GM23338 (cell line): ENCODE data around the gene OBSCN. TPM values are rescaled to one million over a fixed set of nuclear protein-coding genes. Genes with fewer than 3 reads are reported as not detected.

Experiments used
- ATAC-seq: fragments of 200-7000 bp; cut with Tn5 transposase; 3 replicates; pipeline ENCODE4 v1.9.1; 2020
- DNase-seq: peaks from one replicate; pipeline ENCODE4 v3.0.0-alpha.2; 2015; ENCODE audit warnings: low spot score
- H2AFZ ChIP-seq: fragments of 200-600 bp; sonication (generic); 2 replicates; pipeline ENCODE4 v1.8.0; 2016; ENCODE audit warnings: antibody characterized with exemption, mild to moderate bottlenecking, moderate library complexity
- H3F3A ChIP-seq: fragments of 200-600 bp; sonication (generic); replicated peaks from 2 replicates; pipeline ENCODE4 v1.8.0; 2017; ENCODE audit warnings: antibody characterized with exemption, mixed run types, low read depth
- H3K27ac ChIP-seq: fragments of 200-600 bp; sonication (generic); 2 replicates; pipeline ENCODE4 v1.6.1; 2016; ENCODE audit warnings: low read depth
- H3K27me3 ChIP-seq: fragments of 200-600 bp; sonication (generic); 2 replicates; pipeline ENCODE4 v1.8.0; 2016; ENCODE audit warnings: mild to moderate bottlenecking, mixed run types, moderate library complexity; ENCODE audit not compliant: insufficient read depth
- H3K36me3 ChIP-seq: fragments of 200-600 bp; sonication (generic); 2 replicates; pipeline ENCODE4 v1.8.0; 2016; ENCODE audit warnings: mild to moderate bottlenecking; ENCODE audit not compliant: insufficient read depth
- H3K4me1 ChIP-seq: fragments of 200-600 bp; sonication (generic); 2 replicates; pipeline ENCODE4 v1.8.0; 2016; ENCODE audit warnings: mild to moderate bottlenecking, moderate library complexity; ENCODE audit not compliant: insufficient read depth
- H3K4me2 ChIP-seq: fragments of 200-600 bp; sonication (generic); 2 replicates; pipeline ENCODE4 v1.7.1; 2017; ENCODE audit warnings: mixed run types
- H3K4me3 ChIP-seq: fragments of 200-600 bp; sonication (generic); 2 replicates; pipeline ENCODE4 v1.6.1; 2016; ENCODE audit warnings: mixed run types
- H3K79me2 ChIP-seq: fragments of 200-600 bp; sonication (generic); replicated peaks from 2 replicates; pipeline ENCODE4 v1.8.0; 2017; ENCODE audit warnings: mild to moderate bottlenecking; ENCODE audit not compliant: insufficient read depth
- H3K9me2 ChIP-seq: fragments of 200-600 bp; sonication (generic); 2 replicates; pipeline ENCODE4 v1.8.0; 2017; ENCODE audit not compliant: insufficient read depth
- H4K20me1 ChIP-seq: fragments of 200-600 bp; sonication (generic); replicated peaks from 2 replicates; pipeline ENCODE4 v1.8.0; 2017; ENCODE audit warnings: mild to moderate bottlenecking; ENCODE audit not compliant: insufficient read depth
- H3K27ac Mint-ChIP-seq: 2 replicates; pipeline ENCODE4 v1.8.0; 2020; ENCODE audit warnings: inconsistent platforms, mild to moderate bottlenecking, moderate library complexity, mixed read lengths
- H3K27me3 Mint-ChIP-seq: 3 replicates; pipeline ENCODE4 v1.8.0; 2022; ENCODE audit warnings: low read depth, mild to moderate bottlenecking, moderate library complexity, mixed read lengths, inconsistent platforms; ENCODE audit not compliant: insufficient read depth, poor library complexity
- H3K36me3 Mint-ChIP-seq: 3 replicates; pipeline ENCODE4 v1.8.0; 2021; ENCODE audit warnings: low read depth, mild to moderate bottlenecking, inconsistent platforms, moderate library complexity, mixed read lengths
- H3K4me1 Mint-ChIP-seq: 3 replicates; pipeline ENCODE4 v1.8.0; 2020; ENCODE audit warnings: mild to moderate bottlenecking, inconsistent platforms, mixed read lengths
- H3K4me3 Mint-ChIP-seq: 3 replicates; pipeline ENCODE4 v1.8.0; 2021; ENCODE audit warnings: moderate library complexity, mild to moderate bottlenecking, inconsistent platforms, mixed read lengths
- H3K9me3 Mint-ChIP-seq: 3 replicates; pipeline ENCODE4 v1.8.0; 2020; ENCODE audit warnings: moderate library complexity, mild to moderate bottlenecking, inconsistent platforms, mixed read lengths
- EZH2phosphoT487 ChIP-seq: fragments of 200-600 bp; sonication (generic); IDR thresholded peaks from one replicate; pipeline ENCODE4 v1.8.1; 2018; ENCODE audit warnings: antibody characterized with exemption; ENCODE audit not compliant: unreplicated experiment
- POLR2AphosphoS5 ChIP-seq: IDR thresholded peaks from 2 replicates; pipeline ENCODE4 v1.6.1; 2016; ENCODE audit warnings: antibody characterized with exemption, low read depth
- polyA plus RNA-seq: library from polyadenylated mRNA; unstranded; fragments of >200 nt; fragmentation: Nextera tagmentation; extraction: Ambion mirVana; gene quantifications from 2 replicates; pipeline ENCODE4 v1.2.1, GENCODE V29; 2016
- total RNA-seq: library from RNA; depleted of rRNA; stranded (reverse); fragments of >200 nt; shearing (Covaris generic); gene quantifications from 2 replicates; pipeline ENCODE4 v1.2.3, GENCODE V29; 2014
- TF ChIP-seq, protein P1 (sequence below), 2 experiments: fragments of 200-600 bp in 1 of 2; sonication (generic) in 1 of 2; conservative IDR thresholded peaks; 2 replicates each; pipeline versions ENCODE4 v1.5.1 to v1.6.1; 2016 to 2017; ENCODE audit warnings: antibody characterized with exemption in 2 of 2, low read depth in 2 of 2, mild to moderate bottlenecking in 2 of 2, moderate library complexity in 1 of 2
- TF ChIP-seq, protein P2 (sequence below): fragments of 250-450 bp; sonication (Bioruptor Pico); IDR thresholded peaks from 2 replicates; pipeline ENCODE4 v1.5.0; 2020; ENCODE audit warnings: mild to moderate bottlenecking, moderate library complexity

OBSCN gene
- total and polyA plus RNA-seq, 2 experiments from 2014 or later: 8.4 to 38.5 TPM

DNA sequence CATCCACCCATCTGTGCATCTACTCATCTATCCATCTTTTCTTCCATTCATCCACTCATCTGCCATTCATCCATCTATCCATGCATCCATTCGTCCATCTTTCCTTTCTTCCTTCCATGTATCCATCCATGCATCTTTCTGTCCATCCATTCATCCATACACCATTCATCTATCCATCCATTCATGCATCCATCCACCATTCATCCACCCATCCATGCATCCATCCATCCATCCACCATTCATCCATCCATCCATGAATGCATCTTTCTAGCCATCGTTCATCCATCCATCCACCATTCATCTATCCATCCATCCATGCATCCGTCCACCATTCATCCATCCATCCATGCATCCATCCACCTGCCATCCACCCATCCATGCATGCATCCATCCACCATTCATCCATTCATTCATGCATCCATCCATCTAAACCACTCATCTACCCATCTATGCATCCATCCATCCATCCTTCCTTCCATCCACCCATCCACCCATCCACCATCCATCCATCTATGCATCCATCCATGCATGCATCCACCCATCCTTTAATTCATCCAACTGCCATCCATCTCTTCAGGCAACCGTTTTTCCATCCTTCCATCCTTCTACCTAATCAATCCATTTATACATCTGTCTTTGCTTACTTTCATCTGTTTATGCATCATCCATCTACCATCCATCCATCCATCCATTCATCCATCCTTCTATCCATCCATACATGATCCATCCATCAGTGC lies 111.7 kb downstream of the OBSCN start:
- peaks cover 15% of the 10 kb centered on the region for H3K9me2 ChIP-seq
- H3K36me3 ChIP-seq: no peaks in the 10 kb centered on the region; the same call in 1 of the 2 replicates
- no peaks in the 10 kb centered on the region for H3K4me1 Mint-ChIP-seq
- peaks cover 10% of the 10 kb centered on the region; the same call in 1 of the 3 replicates for H3K36me3 Mint-ChIP-seq
- no peaks in the 10 kb centered on the region for H3K4me1 ChIP-seq
- no peaks in the 10 kb centered on the region for H3K27me3 Mint-ChIP-seq
- TF ChIP-seq, protein P1, sequence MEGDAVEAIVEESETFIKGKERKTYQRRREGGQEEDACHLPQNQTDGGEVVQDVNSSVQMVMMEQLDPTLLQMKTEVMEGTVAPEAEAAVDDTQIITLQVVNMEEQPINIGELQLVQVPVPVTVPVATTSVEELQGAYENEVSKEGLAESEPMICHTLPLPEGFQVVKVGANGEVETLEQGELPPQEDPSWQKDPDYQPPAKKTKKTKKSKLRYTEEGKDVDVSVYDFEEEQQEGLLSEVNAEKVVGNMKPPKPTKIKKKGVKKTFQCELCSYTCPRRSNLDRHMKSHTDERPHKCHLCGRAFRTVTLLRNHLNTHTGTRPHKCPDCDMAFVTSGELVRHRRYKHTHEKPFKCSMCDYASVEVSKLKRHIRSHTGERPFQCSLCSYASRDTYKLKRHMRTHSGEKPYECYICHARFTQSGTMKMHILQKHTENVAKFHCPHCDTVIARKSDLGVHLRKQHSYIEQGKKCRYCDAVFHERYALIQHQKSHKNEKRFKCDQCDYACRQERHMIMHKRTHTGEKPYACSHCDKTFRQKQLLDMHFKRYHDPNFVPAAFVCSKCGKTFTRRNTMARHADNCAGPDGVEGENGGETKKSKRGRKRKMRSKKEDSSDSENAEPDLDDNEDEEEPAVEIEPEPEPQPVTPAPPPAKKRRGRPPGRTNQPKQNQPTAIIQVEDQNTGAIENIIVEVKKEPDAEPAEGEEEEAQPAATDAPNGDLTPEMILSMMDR (conservative IDR thresholded peaks at IDR 0.05; ENCODE audit: low read depth in 2 of 2): no peak
- no peak for TF ChIP-seq POLR2AphosphoS5
- TF ChIP-seq, protein P2, sequence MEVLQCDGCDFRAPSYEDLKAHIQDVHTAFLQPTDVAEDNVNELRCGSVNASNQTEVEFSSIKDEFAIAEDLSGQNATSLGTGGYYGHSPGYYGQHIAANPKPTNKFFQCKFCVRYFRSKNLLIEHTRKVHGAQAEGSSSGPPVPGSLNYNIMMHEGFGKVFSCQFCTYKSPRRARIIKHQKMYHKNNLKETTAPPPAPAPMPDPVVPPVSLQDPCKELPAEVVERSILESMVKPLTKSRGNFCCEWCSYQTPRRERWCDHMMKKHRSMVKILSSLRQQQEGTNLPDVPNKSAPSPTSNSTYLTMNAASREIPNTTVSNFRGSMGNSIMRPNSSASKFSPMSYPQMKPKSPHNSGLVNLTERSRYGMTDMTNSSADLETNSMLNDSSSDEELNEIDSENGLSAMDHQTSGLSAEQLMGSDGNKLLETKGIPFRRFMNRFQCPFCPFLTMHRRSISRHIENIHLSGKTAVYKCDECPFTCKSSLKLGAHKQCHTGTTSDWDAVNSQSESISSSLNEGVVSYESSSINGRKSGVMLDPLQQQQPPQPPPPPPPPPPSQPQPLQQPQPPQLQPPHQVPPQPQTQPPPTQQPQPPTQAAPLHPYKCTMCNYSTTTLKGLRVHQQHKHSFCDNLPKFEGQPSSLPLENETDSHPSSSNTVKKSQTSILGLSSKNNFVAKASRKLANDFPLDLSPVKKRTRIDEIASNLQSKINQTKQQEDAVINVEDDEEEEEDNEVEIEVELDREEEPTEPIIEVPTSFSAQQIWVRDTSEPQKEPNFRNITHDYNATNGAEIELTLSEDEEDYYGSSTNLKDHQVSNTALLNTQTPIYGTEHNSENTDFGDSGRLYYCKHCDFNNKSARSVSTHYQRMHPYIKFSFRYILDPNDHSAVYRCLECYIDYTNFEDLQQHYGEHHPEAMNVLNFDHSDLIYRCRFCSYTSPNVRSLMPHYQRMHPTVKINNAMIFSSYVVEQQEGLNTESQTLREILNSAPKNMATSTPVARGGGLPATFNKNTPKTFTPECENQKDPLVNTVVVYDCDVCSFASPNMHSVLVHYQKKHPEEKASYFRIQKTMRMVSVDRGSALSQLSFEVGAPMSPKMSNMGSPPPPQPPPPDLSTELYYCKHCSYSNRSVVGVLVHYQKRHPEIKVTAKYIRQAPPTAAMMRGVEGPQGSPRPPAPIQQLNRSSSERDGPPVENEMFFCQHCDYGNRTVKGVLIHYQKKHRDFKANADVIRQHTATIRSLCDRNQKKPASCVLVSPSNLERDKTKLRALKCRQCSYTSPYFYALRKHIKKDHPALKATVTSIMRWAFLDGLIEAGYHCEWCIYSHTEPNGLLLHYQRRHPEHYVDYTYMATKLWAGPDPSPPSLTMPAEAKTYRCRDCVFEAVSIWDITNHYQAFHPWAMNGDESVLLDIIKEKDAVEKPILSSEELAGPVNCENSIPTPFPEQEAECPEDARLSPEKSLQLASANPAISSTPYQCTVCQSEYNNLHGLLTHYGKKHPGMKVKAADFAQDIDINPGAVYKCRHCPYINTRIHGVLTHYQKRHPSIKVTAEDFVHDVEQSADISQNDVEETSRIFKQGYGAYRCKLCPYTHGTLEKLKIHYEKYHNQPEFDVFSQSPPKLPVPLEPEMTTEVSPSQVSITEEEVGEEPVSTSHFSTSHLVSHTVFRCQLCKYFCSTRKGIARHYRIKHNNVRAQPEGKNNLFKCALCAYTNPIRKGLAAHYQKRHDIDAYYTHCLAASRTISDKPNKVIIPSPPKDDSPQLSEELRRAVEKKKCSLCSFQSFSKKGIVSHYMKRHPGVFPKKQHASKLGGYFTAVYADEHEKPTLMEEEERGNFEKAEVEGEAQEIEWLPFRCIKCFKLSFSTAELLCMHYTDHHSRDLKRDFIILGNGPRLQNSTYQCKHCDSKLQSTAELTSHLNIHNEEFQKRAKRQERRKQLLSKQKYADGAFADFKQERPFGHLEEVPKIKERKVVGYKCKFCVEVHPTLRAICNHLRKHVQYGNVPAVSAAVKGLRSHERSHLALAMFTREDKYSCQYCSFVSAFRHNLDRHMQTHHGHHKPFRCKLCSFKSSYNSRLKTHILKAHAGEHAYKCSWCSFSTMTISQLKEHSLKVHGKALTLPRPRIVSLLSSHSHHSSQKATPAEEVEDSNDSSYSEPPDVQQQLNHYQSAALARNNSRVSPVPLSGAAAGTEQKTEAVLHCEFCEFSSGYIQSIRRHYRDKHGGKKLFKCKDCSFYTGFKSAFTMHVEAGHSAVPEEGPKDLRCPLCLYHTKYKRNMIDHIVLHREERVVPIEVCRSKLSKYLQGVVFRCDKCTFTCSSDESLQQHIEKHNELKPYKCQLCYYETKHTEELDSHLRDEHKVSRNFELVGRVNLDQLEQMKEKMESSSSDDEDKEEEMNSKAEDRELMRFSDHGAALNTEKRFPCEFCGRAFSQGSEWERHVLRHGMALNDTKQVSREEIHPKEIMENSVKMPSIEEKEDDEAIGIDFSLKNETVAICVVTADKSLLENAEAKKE (CRISPR knock-in tag): no peak
- TF ChIP-seq EZH2phosphoT487: no peak
- H3K27me3 ChIP-seq: no peaks in the 10 kb centered on the region
- no peaks in the 10 kb centered on the region for H4K20me1 ChIP-seq
- H3K27ac Mint-ChIP-seq: no peak overlapping the region
- H3K9me3 Mint-ChIP-seq: no peaks in the 10 kb centered on the region
- no peak overlapping the region for H3K27ac ChIP-seq
- ATAC-seq (no peak), DNase-seq (no peak)
- H3F3A ChIP-seq: no peaks in the 10 kb centered on the region
- H3K4me3 Mint-ChIP-seq: no peak overlapping the region
- H2AFZ ChIP-seq: no peak overlapping the region
- H3K4me2 ChIP-seq: no peak overlapping the region
- H3K79me2 ChIP-seq: no peaks in the 10 kb centered on the region
- no peak overlapping the region for H3K4me3 ChIP-seq
